Measurements from ENCODE around the gene LRMDA.

LRMDA gene

DNA sequence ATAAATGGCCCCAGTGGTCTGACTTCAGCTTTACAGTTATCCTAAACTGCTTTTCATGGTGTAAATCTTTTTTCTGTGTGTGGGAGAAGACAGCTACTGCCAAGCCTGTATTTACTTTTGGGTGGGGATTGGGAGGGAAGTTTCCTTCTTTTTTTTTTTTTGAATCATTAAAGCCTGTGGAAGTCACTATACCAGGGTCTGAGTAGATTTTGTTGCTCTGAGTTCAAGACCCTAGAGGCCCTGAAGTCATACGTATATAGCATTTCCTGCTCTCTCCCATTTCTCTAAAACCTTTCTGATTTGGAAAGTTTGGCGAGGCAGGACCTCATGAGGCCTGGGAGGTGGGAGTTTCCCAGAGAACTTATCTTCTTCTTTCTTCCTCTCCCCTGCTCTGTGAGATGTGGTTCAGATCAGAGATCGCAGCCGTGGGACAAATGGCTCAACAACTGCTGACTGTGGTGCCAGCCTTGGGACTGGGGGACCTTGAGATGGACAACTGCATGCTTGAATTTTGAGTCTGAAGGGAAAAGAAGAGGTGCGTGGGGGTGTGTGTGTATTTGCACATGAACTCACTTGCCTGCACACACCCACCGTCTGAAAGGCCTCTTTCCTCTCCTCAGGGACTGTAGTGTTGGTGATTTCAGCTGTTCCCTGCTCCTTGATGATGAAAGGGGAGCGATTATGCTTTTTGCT, 18.1 kb downstream of the LRMDA start:
- DNase-seq, result no peak

DNA sequence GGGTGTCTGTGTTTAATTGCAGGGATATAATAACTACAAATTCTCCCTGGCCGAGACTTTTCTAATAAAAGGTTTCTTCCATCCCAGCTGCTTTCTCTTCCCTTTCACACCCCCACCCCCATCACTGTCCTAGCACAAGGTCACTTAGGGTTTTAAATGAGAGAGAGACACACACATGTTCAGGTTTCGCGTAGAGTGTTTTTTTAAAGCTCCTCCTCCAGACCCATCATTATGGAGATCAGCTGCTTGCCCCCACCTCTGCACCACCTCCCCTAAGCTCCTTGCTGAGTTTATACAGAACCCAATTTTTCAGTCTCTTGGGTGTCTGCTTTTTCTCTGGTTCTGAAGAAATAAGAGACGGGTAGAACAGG, 18.6 kb downstream of the LRMDA start:
- DNase-seq, result no peak

GRCh38 chr10:75450644-75451640, 19.5 kb downstream of the LRMDA start:
- DNase-seq, result no peak

DNA sequence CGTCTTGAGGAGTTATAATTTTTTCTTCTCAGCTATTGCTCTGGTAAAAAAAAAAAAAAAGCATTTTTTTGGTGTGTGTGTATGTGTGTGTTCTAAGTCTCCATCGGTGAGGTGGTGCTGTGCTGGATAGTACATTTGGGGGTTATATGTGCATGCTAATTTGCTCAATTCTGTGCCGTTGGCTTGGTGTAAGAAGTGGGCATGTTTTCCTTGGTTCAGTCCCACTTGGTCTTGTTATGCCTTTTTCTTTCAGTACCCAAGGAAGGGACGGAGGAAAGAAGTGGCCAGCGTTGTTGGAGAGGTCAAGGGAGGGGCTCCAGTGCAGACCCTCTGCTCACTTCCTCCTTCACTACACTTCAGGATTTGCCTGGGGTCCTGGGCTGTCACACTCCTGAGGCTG, 20.4 kb downstream of the LRMDA start:
- DNase-seq, result no peak

- DNase-seq, result no peak
These were observed 21.6 kb downstream of the LRMDA start for GRCh38 chr10:75452997-75453396.

DNA sequence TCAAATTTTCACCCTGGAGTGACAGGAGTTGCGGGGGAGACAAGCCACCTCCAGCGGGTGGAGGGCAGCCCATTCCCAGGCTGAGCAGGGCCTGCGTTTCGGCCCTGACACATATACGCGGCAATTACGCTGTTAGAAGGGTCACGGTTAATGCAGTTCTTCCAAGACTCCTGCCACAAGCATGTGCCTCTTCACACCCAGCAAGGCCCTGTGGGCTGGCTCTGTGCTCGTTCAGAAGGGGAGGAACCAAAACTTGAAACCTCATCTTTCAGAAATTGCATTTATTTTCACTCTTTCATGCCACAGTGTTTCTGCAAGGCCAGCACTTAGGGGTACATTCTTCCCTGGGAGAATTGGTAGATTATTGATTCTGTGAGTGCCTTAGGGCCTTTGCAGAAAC, 24.7 kb downstream of the LRMDA start:
- DNase-seq, result no peak

- no peak for DNase-seq
These were observed 28.6 kb downstream of the LRMDA start for GRCh38 chr10:75460059-75460458.

DNA sequence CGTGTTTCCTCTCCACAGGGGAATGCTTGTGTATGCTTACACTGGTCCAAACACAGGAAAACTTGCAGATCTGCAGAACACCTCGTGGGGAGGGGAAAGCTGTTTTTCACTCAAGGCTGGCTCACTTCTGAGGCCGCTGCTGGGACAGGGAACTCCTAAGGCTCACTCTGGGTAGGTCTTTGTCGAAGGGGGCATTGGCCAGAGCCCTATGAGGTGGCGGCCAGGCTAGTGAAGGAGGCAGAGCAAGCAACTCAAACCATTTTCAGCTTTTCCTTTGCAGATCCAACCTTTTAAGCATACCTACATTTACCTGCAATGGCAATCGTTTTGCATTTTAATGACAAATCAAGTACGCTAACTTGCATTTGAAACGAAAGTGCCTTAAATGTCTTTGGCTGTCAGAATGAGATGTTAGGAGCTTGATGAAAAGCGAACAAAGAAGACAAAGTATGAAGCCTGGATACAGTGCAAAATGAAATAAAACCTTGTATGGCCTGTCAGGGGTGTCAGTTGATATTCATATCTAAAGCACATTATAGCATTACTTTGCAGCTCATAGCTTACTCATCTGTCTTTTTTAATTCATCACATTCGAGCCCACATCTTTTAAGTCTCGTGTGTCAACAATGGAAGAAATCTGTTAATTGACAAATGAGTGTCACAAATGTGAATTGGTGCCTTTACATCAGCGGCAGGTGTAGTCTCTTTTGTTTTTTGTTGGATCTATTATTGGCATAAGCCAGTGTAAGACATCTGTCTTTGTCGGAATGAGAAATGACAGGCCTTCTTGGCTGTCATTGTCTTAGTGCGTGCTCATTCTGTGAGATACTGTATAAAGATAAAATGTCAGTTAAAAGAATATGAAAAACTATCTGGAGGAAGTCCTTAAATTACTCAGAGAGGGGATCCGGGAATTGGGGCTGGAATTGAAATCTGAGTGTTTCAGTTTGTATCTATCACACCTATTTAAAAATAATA, 30.5 kb downstream of the LRMDA start:
- DNase-seq, result no peak

- no peak for DNase-seq
These were observed 31.4 kb downstream of the LRMDA start for GRCh38 chr10:75462865-75463264.

GRCh38 chr10:75464478-75465449, 33.3 kb downstream of the LRMDA start:
- no peak for DNase-seq

DNA sequence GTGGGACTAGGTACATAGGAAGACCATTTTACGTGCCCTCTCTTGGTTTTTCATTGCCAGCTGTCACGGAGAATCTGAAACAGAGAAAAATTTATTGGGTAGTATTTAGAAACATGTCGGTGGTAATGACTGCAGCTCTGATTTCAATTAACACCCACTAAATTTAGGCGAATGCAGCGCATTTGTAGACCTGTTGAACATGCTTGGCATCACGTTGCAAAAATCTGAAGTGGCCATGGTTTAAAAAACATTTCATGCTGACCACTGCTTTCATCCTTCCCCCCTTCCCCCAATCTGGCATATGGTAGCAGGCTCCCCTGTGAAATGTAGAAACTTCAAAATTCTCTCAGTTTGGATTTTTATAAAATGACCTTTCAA, 34.0 kb downstream of the LRMDA start:
- no peak for DNase-seq

- DNase-seq, result no peak
These were observed 34.6 kb downstream of the LRMDA start for GRCh38 chr10:75466001-75466400.

DNA sequence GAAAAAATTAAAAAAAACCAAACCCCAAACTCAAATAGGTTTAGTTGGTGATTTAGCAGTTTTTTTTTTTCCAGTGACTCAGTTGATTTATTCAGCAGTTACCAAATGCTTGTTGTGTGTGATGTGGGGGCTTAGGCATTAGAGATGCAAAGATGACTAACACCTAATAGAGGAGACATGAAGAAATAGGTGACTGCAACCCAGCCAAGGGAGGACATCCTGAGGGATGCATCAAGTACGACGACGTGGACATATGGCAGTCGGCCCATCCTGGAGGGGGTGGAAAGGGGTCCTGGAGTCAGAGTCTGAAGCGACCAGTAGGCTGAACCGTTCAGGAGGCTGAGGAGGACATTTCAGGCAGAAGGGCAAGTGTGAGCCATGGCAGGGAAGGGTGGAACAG, 35.5 kb downstream of the LRMDA start:
- no peak for DNase-seq

DNA sequence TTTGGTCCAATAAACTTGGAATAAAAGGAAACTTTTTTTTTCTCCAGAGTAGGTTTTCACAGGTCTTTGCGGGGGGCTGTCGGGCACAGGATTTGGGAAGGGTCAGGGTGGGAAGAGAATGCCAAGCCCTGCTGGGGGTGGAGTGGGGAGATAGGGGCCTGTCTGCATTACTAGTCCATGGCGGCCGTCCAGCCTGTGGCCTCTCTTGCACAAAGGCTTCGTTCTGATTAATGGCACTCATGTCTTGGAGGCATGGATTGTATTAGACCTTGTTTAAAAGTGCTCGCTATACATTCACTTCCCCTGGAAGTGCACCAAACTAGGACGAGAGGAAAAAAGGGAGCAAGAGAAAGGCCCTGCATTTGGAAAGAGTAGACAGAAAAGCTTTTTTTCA, 37.2 kb downstream of the LRMDA start:
- no peak for DNase-seq

DNA sequence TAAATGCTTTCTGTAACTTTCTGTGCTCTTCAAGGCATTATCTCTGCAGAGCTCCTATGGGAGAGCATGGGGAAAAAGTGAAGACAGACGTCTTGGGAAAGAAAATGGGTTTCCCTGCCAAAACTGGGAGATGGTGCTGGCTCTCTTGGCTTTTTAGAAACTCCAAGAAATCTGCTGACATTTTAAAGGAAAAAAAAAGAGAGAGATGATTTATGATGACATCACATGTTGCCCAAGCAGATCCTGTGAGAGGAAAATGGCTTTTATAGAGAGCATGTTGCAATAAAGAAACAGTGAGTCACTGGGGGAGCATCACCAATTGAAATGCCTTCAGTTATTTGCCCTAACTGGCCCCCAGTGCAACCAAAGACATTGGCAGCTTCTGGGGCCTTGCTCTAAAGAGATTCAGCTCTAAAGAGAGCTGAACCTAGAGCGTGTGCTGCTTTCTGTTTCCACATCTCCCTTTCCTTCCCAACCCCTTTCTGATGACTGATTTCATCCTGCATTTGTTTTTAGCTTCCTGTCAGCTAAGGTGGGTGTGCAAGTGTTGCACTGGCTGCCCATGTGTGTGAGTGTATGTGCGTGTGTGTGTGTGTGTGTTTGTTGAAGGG, 37.7 kb downstream of the LRMDA start:
- DNase-seq, result no peak

DNA sequence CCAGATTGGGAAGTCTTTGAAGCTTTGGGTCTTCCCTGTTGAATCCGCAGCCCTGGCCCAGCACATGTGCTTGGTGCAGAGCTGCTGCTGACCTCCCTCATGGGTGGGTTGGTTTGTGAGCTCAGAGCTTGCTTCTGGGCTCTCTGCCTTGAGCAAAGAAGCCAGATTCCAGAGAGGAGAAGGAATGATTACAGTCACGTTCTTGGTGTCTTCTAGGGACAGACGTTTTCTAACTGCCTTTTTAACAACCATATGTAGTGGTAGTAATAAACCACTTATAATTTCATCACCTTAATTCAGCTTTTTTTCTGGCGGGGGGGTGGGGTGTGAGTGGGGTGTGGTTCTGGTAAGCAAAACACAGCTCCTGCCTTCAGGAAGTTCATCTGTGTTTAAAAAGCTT, 39.5 kb downstream of the LRMDA start:
- no peak for DNase-seq

- DNase-seq, result no peak
These were observed 41.3 kb downstream of the LRMDA start for GRCh38 chr10:75472685-75473084.

GRCh38 chr10:75474106-75474505, 42.7 kb downstream of the LRMDA start:
- DNase-seq, result no peak

DNA sequence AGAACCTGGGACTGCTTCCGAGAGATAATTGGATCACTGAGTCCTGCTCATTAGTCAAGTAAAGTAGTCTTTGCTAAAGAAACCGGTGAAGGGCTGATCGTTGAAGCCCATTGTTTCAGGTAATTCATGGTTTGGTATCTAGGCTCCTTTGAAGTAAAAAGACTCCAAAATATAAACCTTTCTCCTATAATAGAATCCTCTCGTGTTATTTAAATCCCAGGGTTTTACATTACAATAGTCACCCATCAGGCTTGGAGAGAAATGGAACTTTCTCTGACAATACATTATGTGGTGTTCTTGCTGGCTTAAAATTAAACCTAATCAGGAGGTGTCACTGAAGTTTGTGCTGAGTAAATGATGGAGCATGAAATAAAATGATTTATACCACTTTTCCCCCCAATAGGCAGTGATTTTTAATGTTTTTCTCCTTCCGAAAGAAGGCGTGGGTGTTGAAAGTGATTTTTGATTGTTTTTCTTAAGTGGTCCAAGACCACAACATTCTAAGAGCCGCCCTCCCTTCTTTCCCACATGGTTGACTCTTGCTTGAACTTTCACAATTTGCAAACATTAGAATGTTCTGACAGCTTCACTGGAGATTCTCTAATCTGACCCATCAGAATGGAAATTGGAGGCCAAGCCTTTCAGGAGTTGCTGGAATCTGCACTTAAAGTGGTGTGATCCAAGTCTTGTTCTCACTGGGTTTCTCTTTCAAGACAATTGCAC, 44.2 kb downstream of the LRMDA start:
- DNase-seq, result no peak

DNA sequence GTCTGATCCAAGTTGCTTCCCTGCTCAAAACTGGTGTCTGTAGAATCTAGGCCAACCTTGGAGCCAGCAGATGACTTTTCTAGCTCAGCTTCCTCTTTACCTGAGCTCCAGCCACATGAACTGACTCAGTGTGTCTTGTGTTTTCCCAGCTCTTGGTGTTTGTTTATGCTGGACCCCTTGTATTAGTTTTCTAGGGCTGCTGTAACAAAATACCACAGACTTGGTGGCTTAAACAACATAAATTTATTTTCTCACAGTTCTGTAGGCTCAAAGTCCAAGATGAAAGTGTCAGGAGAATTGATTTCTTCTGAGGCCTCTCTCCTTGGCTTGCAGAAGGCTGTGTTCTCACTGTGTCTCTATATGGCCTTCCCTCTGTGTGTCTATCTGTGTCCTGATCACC, 45.1 kb downstream of the LRMDA start:
- no peak for DNase-seq

GRCh38 chr10:75476985-75477384, 45.6 kb downstream of the LRMDA start:
- DNase-seq, result no peak

Measured in activated CD8-positive, alpha-beta memory T cell treated with anti-CD3 and anti-CD28 coated beads for 24 hours (primary cell).